Activated CD8-positive, alpha-beta T cell treated with anti-CD3 and anti-CD28 coated beads for 36 hours (primary cell): Measurements from ENCODE around the gene VAC14. TPM values are rescaled to one million over a fixed set of nuclear protein-coding genes. Genes with fewer than 3 reads are reported as not detected.

ENCODE experiments used
- ATAC-seq: fragments of 200-7000 bp; cut with Tn5 transposase; one replicate; pipeline ENCODE4 v1.10.0; 2021; ENCODE audit warnings: mild to moderate bottlenecking, moderate library complexity
- CTCF ChIA-PET: fragments of 350-600 bp; sonication (Branson Sonifier 250); formaldehyde crosslinking; loops from one replicate; lab custom pipeline; 2021; ENCODE audit warnings: antibody characterized with exemption; lab: Charles Lee
- POLR2A ChIA-PET: fragments of 350-600 bp; sonication (Branson Sonifier 250); formaldehyde crosslinking; loops from one replicate; lab custom pipeline; 2021; ENCODE audit warnings: antibody characterized with exemption; lab: Charles Lee
- DNase-seq: peaks from one replicate; pipeline ENCODE4 v3.0.0-alpha.2; 2020
- H3K27ac Mint-ChIP-seq: one replicate; pipeline ENCODE4 v1.8.0; 2021; ENCODE audit warnings: mild to moderate bottlenecking, mixed read lengths
- H3K27me3 Mint-ChIP-seq: one replicate; pipeline ENCODE4 v1.8.0; 2021; ENCODE audit warnings: mixed read lengths
- H3K36me3 Mint-ChIP-seq: one replicate; pipeline ENCODE4 v1.8.0; 2021; ENCODE audit warnings: low read depth, mixed read lengths
- H3K4me1 Mint-ChIP-seq: one replicate; pipeline ENCODE4 v1.8.0; 2021; ENCODE audit warnings: low read depth, mixed read lengths
- H3K4me3 Mint-ChIP-seq: one replicate; pipeline ENCODE4 v1.8.0; 2021; ENCODE audit warnings: mild to moderate bottlenecking, moderate library complexity, mixed read lengths
- H3K9me3 Mint-ChIP-seq: one replicate; pipeline ENCODE4 v1.8.0; 2021; ENCODE audit warnings: mixed read lengths
- CTCF ChIP-seq: fragments of 200-600 bp; IDR thresholded peaks from one replicate; pipeline ENCODE4 v1.8.0; 2022; ENCODE audit warnings: antibody characterized with exemption, mild to moderate bottlenecking
- intact Hi-C: fragments of 100-400 bp; cut with micrococcal nuclease; formaldehyde crosslinking; loops from one replicate; pipeline ENCODE4 v1.10.0; 2022
- total RNA-seq, 2 experiments: library from RNA; stranded (reverse); gene quantifications; one replicate each; pipeline ENCODE4 v1.2.3, GENCODE V29; 2021

VAC14 gene
- total RNA-seq, 2 experiments from 2014 or later: 27.6 TPM

DNA sequence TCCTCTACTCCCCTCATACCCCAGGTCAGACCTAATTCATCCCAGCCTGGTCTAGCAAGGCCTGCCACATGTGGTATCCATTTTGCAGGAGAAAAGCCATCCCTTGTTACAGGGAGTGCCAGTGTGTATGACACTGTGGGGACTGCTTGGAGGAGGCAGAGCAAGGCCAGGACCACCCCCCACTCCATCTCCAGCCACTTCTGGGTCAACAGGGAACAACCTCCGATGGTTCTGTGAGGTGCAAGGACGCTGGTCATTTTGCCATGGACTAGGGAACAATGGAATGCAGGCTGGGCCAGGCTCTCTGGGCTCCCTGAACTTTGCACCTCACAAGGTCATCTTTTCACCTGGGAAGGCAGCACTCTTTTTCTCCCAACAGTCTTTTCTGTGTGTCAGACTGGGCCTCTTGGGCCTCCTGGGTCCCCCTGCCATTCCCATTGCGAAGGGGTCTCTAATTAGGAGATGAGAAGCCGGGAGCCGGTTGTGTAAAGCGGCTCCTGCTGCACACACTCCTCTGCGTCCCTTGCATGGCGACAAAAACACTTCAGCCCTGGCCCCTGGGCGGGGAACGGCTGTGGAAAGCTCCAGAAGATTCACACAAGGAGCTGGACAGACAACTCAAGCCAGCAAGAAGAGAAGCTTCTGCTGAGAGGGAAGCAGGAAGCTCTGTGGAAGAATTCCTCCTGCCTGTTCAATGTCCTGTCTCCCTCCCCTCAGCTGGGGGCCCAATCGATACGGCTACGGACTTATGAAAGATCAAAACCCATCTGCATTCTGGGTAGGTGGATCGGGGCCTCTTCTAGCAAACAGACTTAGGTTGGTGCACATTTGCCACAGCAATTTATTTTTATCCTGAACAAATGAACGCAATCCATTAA, 76.6 kb downstream of the VAC14 start:
- POLR2A ChIA-PET: no interaction called here
- H3K9me3 Mint-ChIP-seq: no peaks in the 10 kb centered on the region
- intact Hi-C loops: no loop called here
- no peak for TF ChIP-seq CTCF
- peaks cover 12% of the 10 kb centered on the region for H3K36me3 Mint-ChIP-seq
- H3K4me1 Mint-ChIP-seq: peaks cover 4% of the 10 kb centered on the region
- no peak overlapping the region for H3K27ac Mint-ChIP-seq
- CTCF ChIA-PET: interaction anchor here (0.7 kb wide), 1 partner anchor 11 kb away, joined by 3 read pairs; no protein-coding TSS in a partner anchor
- H3K4me3 Mint-ChIP-seq: no peak overlapping the region
- no peak for DNase-seq
- H3K27me3 Mint-ChIP-seq: no peaks in the 10 kb centered on the region
- no peak for ATAC-seq

DNA sequence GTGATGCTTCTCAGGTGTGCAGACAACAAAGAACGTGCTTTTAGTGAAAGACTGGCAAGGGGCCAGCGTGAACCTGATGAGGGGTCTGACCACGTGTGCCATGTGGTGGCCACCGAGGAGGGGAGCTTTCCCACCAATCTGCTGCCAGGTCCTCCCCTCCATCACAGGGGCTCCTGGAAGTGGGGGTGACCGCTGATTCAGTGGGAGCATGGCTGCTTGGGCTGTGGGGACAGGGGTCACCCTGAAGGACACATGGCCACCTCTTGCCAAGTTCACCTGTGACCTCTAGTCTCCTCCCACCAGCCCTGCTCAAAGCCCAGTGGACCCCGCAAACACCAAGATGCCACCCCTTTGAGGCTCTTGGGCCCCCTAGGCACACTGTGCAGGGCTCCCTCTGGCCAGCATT, 77.2 kb downstream of the VAC14 start:
- ChIA-PET CTCF (interaction anchor here (0.9 kb wide), 1 partner anchor 27 kb away, joined by 3 read pairs; no protein-coding TSS in a partner anchor), POLR2A (interaction anchor here (1.2 kb wide), 1 partner anchor 18 kb away, joined by 3 read pairs; no protein-coding TSS in a partner anchor)
- TF ChIP-seq CTCF: no peak
- Mint-ChIP-seq H3K4me3 (no peak overlapping the region), H3K9me3 (no peaks in the 10 kb centered on the region), H3K27me3 (no peaks in the 10 kb centered on the region), H3K27ac (no peak overlapping the region), H3K4me1 (peaks cover 4% of the 10 kb centered on the region), H3K36me3 (peaks cover 12% of the 10 kb centered on the region)
- intact Hi-C loops: no loop called here
- no peak for ATAC-seq
- DNase-seq: no peak

GRCh38 chr16:70721202-70721963, 79.6 kb downstream of the VAC14 start:
- ChIA-PET POLR2A (interaction anchor here (1.0 kb wide), 1 partner anchor 11 kb away, joined by 3 read pairs; no protein-coding TSS in a partner anchor), CTCF (interaction anchor here (1.0 kb wide), 1 partner anchor 50 kb away, joined by 3 read pairs; no protein-coding TSS in a partner anchor)
- DNase-seq (no peak), ATAC-seq (no peak)
- Mint-ChIP-seq H3K4me3 (no peak overlapping the region), H3K27me3 (no peaks in the 10 kb centered on the region), H3K36me3 (peaks cover 12% of the 10 kb centered on the region), H3K9me3 (no peaks in the 10 kb centered on the region), H3K4me1 (peaks cover 4% of the 10 kb centered on the region), H3K27ac (no peak overlapping the region)
- intact Hi-C loops: no loop called here
- no peak for TF ChIP-seq CTCF

DNA sequence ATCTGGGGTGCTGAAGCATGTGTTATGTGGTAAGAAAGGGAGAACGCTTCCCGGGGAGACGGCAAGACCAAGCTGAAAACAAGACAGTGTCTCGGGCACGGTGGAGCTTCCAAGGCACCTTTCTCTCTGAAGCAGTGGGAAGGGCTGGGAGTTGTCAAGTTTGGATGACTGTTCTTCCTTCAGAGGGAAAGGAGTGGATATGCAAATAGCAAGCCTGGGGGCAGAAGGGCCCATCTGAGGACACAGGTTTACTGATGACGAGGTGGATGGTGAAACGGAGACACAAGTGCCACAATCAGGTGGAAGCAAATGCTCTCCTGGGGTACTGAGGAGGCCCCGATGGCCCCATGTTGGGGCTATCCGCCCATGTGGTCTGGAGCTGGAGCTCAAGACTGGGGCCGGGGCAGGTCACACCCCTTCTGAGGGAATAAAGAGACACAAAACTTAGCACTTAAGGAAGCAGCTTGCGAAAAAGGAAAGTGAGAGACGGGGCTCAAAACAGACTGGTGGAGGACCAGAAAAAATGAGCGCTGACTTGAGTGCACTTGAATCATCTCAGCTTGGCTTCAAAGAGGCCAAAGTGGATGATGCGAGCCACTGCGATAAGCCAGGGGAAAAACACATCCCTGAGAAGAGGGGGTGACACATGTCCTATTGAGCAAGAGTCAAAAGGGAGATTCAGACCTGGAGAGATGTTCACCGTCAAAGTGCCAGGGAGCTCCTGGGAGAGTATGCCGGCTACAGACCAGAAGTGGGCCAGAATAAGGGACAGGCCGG, 80.3 kb downstream of the VAC14 start:
- H3K4me1 Mint-ChIP-seq: peaks cover 4% of the 10 kb centered on the region
- peaks cover 12% of the 10 kb centered on the region for H3K36me3 Mint-ChIP-seq
- POLR2A ChIA-PET: interaction anchor here (1.0 to 1.1 kb wide), 2 partner anchors 12 to 16 kb away, joined by 3 read pairs; no protein-coding TSS in a partner anchor
- H3K4me3 Mint-ChIP-seq: no peak overlapping the region
- intact Hi-C loops: no loop called here
- no peak for TF ChIP-seq CTCF
- no peaks in the 10 kb centered on the region for H3K9me3 Mint-ChIP-seq
- no peak overlapping the region for H3K27ac Mint-ChIP-seq
- H3K27me3 Mint-ChIP-seq: no peaks in the 10 kb centered on the region
- CTCF ChIA-PET: interaction anchor here (1.0 kb wide), 1 partner anchor 51 kb away, joined by 3 read pairs; no protein-coding TSS in a partner anchor
- DNase-seq: no peak
- no peak for ATAC-seq
